GM18951 (cell line): ENCODE results near the gene NXPH1.

Experiments
- POLR2A ChIP-seq: IDR thresholded peaks from 4 replicates; pipeline ENCODE4 v1.6.1; 2011; ENCODE audit warnings: mild to moderate bottlenecking; ENCODE audit not compliant: insufficient read length, insufficient read depth; ENCODE audit errors: extremely low read depth
- in situ Hi-C: fragments of 300-500 bp; cut with MboI; formaldehyde crosslinking; loops from one replicate; pipeline ENCODE4 v1.12.0; 2022; ENCODE audit warnings: low sequenced_read_pairs, mixed read lengths, inconsistent platforms; ENCODE audit not compliant: unreplicated experiment

NXPH1 gene

DNA sequence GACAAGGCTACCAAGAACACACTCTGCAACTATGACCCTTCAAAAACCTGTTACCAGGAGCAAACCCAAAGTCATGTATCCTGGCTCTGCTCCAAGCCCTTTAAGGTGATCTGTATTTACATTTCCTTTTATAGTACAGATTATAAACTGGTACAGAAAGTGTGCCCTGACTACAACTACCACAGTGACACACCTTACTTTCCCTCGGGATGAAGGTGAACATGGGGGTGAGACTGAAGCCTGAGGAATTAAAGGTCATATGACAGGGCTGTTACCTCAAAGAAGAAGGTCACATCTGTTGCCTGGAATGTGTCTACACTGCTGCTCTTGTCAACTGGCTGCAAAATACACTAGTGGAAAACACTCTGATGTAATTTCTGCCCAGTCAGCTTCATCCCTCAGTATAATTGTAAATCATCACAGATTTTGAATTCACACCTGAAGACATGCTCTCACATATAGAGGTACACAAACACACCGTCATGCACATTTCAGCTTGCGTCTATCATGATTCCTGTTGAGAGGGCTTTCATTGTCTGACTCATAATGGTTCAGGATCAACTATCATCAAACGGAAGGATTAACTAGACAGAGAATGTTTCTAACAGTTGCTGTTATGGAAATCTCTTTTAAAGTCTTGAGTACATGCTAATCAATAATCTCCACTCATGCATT, 318.3 kb downstream of the NXPH1 start:
- in situ Hi-C loops = no loop called here

DNA sequence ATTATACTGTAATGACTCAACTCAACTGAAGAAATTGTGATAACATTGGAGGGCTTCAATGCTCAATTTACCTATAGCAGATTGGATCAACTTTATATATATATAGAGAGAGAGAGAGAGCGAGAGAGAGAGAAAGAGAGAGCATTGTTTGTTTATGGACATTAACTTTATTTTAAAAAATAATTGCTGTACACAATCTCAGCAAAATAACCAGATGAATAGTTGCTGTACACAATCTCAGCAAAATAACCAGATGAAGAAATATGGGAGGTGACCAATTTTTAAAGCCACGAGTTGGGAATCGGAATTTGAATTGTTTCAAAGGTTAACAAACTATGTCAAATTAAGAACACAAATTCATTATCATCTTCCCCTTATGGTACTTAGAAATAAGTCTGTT, 319.9 kb downstream of the NXPH1 start:
- in situ Hi-C loops = no loop called here
- no peak for TF ChIP-seq POLR2A

More for the DNA sequence above, 318.3 kb downstream of the NXPH1 start:
- TF ChIP-seq POLR2A = no peak

DNA sequence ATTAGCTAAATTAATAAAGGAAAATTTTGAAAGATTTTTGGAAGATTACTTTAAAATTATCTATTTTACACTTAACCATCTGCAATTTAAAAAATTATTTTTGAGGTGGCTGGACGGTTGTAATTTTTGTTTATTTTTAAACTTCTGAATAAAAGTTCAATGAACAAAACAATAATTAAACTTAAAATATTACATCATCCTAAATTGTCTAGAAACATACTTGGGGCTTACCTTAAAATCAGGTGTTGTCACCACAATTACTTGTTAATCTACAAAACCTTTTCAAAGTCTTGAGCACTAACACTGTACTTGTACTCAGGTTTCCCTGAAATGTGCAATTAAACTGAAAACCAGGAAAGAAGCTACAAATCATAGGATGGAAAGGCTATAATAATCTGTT, 328.3 kb downstream of the NXPH1 start:
- TF ChIP-seq POLR2A = no peak
- in situ Hi-C loops = no loop called here

DNA sequence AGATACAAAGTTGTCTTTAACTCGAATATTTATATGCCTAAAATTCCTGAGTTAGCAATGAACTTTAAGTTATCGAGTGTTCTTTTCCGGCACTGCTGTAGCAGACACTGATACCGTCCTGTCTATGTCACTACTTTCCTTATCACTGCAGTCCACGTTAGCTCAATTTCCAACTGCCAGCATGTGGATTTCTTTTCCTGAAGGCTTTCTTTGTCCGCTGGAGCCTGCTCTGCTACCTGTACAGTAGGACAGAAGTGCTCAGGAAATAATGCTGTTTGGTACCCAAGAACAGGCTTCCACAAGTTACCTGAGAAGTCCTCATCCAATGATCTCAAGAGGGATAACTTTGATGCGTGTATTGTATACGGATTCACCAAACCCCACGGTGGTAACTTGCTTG, 329.4 kb downstream of the NXPH1 start:
- in situ Hi-C loops = no loop called here
- TF ChIP-seq POLR2A = no peak

DNA sequence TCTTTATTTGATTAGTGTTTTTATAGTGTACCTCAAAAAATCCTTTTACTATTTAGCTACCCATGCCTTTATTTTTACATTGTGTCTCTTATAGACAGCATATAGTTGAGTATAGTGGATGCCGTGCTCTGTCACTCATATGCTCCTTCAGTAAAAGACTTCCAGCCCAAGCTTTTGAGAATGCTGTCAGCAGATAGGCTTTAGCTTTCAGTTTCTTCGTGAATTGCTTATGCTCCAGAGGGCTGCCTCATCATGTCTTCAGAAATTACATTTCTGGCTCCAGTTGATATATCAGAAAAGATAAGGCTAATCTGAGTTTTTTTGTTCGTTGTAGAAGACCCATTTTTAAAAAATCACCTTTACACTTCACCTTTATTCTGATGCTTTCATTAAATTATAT, 332.0 kb downstream of the NXPH1 start:
- TF ChIP-seq POLR2A = no peak
- in situ Hi-C loops = no loop called here

DNA sequence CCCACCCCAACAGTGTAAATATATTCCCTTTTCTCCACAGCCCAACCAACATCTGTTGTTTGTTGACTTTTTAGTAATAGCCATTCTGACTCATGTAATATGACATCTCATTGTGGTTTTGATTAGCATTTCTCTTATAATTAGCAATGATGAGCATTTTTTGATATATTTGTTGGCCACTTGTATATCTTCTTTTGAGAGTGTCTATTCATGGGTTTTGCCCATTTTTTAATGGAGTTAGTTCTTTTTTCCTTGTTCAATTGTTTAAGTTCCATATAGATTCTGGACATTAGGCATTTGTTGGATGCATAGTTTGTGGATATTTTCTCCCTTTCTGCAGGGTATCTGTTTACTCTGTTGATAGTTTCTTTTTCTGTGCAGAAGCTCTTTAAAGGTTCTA, 340.1 kb downstream of the NXPH1 start:
- no peak for TF ChIP-seq POLR2A
- in situ Hi-C loops = no loop called here

DNA sequence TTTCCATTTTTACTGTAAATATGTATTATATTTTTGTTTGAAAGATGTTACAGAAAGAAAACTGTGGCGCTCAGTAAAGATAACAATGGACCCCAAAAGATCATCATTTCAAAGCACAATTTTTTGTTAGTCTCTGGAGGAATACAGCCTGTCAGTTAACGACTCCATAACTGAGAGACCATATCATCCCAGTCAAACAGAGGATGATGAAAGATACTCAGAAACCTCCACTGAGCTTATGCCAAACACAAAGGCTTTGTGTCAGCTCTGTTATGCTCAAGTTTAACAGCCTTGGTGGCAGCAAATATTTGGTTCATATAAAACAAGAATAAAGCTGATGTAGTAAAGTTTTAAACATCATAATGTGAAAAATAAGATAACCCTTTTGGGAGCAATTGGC, 345.1 kb downstream of the NXPH1 start:
- in situ Hi-C loops = no loop called here
- TF ChIP-seq POLR2A = no peak

DNA sequence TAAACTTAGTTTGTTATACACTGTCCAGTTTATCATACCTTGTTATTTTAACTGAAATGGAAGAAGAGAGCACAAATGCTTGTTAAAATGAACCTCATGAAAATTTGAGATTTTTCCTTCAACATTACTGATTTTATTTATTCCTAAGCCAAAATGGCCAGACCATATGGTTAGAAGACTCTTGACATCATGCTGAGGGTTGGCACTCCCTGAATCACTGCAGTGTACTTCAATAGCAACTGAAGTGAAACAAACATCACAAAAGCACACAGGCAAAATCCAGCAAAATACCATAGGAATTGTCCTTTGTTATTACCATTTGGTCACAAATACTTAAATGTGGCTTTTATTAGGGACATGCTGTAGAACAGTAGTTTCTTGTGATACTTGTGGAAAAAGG, 347.8 kb downstream of the NXPH1 start:
- TF ChIP-seq POLR2A = no peak
- in situ Hi-C loops = no loop called here

DNA sequence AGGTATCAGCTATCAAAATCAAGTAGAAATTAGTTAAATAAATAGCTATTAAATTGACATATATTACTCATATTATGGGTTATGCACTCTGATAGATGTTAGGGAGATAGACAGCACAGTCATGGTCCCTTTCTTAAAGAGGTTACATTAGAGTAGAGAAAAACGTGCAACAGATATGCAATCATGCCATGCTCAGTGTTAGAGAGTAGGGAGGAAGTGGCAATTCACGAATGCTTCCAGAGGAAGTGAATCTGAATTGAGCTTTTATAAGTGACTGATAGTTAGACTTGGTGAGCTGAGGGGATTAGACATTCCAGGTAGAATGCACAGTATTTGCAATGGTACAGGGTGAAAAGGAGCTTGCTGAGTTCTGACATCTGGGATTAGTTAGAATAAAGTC, 349.8 kb downstream of the NXPH1 start:
- TF ChIP-seq POLR2A = no peak
- in situ Hi-C loops = no loop called here

DNA sequence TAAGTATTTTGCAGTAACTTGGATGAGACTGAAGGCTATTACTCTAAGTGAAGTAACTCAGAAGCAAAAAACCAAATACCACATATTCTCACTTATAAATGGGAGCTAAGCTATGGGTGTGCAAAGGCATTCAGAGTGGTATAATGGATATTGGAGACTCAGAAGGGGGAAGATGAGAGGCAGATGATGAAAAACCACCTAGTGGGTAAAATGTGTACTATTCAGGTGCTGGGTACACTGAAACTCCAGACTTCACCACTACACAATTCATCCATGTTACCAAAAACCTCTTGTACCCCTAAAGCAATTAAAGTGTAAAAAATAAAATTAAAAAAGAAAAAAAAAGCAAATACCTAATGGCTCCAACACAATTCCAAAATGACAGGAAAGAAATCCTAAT, 351.7 kb downstream of the NXPH1 start:
- in situ Hi-C loops = no loop called here
- no peak for TF ChIP-seq POLR2A

DNA sequence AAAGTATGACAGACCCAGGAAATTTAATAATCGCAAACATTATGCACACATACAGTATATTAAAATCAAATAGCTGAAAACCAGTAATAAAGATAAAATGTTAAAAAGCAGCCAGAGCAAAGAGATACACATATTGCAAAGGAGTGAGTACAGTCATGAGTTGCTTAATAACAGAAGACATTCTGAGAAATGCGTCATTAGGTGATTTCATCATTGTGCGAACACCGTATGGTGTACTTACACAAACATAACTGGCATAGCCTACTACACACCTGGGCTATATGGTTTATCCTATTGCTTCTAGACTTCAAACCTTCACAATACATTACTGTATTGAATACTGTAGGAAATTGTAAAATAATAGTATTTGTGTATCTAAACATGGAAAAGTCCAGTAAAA, 367.6 kb downstream of the NXPH1 start:
- in situ Hi-C loops = no loop called here
- no peak for TF ChIP-seq POLR2A
